Measurements from ENCODE around the gene INA.

INA gene

GRCh38 chr10:103276251-103276895 lies 565 bp upstream of the INA start:
- no peak for DNase-seq

GRCh38 chr10:103277713-103278536 lies 987 bp downstream of the INA start:
- no peak for DNase-seq

- no peak for DNase-seq
Measured at GRCh38 chr10:103278537-103278823, 1.5 kb downstream of the INA start.

- peak; percentile 30 for DNase-seq
Measured at GRCh38 chr10:103278862-103279298, 1.9 kb downstream of the INA start.

GRCh38 chr10:103280031-103280430 lies 3.1 kb downstream of the INA start:
- no peak for DNase-seq

- no peak for DNase-seq
Measured at GRCh38 chr10:103280506-103280905, 3.6 kb downstream of the INA start.

- no peak for DNase-seq
Measured at GRCh38 chr10:103281753-103282152, 4.8 kb downstream of the INA start.

GRCh38 chr10:103282961-103283360 lies 6.0 kb downstream of the INA start:
- no peak for DNase-seq

- no peak for DNase-seq
Measured at GRCh38 chr10:103284170-103284569, 7.2 kb downstream of the INA start.

GRCh38 chr10:103287992-103288391 lies 11.1 kb downstream of the INA start:
- DNase-seq, result no peak

- DNase-seq, result no peak
Measured at GRCh38 chr10:103291588-103291987, 14.7 kb downstream of the INA start.

- DNase-seq, result no peak
Measured at GRCh38 chr10:103295374-103296015, 18.6 kb downstream of the INA start.

GRCh38 chr10:103307594-103307993 lies 30.7 kb downstream of the INA start:
- DNase-seq, result no peak

GRCh38 chr10:103310197-103310596 lies 33.3 kb downstream of the INA start:
- DNase-seq, result no peak

- no peak for DNase-seq
Measured at GRCh38 chr10:103316087-103316486, 39.1 kb downstream of the INA start.

- peak; percentile 38 for DNase-seq
Measured at GRCh38 chr10:103327906-103328305, 51.0 kb downstream of the INA start.

- peak; percentile 18 for DNase-seq
Measured at GRCh38 chr10:103333934-103334520, 57.1 kb downstream of the INA start.

- no peak for DNase-seq
Measured at GRCh38 chr10:103334567-103334966, 57.6 kb downstream of the INA start.

GRCh38 chr10:103336370-103336769 lies 59.4 kb downstream of the INA start:
- no peak for DNase-seq
